GM21528 (cell line): ENCODE data around the gene STARD10.

Source experiments
- ATAC-seq: cut with Tn5 transposase; IDR thresholded peaks from one replicate; pipeline ENCODE4 v1.9.1; 2021; ENCODE audit warnings: mild to moderate bottlenecking, moderate library complexity; ENCODE audit not compliant: unreplicated experiment, low FRiP score

STARD10 gene

DNA sequence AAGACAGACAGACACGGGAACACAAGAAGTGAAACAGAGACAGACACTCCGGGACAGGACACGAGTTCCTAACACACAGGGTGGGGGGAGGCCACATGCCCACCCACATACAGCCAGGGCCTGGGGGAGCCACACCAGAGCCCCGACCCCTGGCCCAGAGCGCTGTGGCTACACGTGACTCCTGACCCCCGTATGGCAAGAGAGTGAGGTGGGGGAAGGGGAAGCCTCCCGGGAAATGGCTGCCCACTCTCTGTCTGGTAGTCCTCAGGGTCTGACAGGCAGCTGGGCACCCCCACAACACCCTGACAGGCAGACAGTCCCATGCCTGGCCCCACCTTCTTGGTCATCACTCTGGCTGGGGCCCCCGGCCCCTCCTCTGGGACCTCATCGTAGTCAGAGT lies 81.0 kb downstream of the STARD10 start:
- ATAC-seq = no peak

DNA sequence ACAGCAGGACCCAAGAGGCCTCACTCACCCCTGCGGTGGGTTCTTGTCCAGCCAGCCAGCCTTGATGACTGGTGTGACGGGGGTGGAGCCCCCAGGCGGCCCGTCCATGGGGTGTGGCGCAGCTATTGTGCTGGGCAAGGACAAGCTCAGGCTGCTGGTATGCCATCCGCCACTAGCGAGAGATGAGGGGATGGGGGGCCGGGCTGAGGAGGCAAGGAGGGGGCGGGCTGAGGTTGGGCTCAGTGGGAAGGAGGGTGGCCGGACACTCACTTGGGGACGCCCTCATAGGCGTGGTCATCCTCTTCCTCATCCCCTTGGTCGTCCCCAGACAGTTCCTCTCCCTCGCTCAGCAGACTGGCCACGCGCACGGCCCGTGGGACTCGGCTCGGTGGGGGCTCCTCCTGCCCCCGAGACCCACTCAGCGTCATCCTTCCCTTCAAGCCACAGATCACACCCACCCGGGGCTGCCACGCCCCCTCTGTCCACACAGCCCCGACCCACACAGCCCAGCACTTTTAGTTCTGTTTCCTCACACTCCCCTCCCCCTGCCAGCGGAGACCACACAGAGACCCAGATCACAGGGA lies 81.6 kb downstream of the STARD10 start:
- no peak for ATAC-seq

DNA sequence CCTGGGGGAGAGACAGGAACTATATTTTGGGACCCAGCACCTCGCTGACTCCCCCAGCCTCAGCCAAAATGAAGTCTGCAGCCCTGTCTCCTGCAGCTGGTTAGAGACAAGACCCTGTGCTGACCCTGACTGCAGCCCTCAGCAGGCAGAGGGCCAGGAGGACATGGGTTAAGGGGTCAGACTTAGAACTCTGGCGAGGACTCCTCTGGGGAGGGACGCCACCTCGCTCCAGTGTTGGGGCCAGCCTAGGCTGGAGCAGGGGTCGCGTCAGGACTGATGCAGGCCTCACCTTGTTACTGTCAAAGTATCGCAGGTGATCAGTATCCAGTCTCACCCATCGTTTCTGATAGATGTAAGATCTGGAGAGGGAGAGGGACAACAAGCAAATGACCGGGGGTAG lies 82.7 kb downstream of the STARD10 start:
- no peak for ATAC-seq

DNA sequence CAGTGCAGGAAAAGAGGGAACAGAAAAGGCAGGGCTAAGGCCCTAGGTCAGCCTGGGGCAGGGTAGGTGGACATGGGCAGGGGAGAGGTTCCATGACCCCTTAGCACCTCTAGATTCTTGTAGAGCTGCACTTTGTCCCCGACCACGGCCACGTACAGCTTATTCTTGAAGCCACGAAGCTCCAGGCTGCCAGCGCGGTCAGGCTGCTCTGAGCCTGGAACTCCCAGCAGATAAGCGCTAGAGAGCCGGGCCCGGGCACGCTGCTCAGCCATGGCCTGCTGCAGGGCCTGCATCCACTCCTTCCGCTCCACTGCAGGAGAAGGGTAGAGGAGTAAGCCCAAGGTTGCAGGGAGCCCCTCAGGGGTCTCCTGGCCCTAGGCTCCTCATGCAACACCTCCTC lies 83.6 kb downstream of the STARD10 start:
- ATAC-seq = no peak

DNA sequence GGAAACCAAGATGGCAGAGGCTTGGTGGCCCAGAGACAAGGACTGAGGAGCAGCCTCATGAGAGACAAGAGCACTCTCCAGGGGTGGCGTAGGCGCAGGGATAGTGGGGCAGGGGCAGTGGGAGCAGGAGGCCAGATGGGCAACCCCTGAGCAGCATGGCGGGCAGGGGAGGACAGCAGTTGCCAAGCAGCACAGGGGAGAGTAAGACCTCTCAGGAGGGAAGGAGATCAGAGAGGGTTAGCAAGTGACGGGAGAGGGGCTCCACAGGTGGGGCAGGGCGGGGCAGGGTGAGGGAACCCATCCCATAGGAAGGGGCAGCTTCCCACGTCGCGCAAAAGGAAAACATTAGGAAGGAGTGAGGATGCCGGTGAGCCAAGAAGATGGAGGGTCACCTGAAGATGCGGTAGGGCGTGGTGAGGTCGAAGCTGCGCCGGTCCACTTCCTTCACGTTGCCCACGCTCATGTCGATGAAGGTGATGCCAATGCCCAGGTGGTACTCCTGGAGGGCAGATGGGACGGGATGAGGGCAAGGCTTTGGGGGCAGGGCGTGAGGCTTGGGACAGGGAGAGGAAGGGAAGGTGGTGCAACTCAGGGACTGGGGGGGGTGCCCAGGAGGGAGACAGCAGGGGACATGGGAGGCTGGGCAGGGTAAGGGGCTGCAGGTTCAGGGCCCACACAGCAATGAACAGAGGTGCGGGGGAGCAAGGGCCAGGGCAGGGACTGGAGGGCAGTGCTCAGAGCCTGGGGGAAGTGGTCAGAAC lies 84.2 kb downstream of the STARD10 start:
- no peak for ATAC-seq

DNA sequence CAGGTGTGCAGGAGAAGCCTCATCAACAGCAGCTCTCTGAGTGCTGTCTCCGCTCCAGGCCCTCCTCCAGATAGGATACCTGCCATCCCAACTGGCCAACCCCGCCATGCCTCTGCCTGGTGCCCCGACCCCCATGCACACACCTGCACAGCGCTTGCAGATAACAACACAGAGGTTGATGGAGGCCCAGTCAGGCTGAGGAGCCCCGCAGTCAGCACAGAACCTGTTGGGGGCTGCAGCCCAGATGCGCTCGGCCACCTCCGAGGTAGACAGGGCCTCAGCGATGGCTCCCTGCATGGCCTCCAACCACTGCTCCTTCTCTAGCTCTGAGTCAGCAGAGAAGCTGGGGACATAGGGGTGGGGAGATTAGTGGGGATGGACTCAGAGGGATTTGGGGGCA lies 86.8 kb downstream of the STARD10 start:
- ATAC-seq = no peak

DNA sequence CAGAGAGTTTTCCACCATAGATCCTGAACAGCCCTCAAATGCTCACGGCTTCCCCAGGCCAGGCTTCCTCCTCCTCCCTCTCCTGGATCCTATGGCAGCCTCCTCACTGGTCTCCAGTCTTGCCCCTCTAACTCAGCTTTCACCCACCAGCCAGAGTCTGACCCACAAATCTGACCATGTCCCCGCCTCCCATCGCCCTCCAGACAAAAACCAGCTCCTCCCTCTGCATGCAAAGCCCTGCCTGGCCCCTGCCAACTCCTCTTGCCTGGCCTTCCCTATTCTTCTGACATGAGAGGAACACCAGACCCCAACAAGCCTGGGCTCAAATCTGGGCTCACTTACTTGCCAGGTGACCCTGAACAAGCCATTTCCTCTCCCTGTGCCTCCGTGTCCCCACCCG lies 87.3 kb downstream of the STARD10 start:
- no peak for ATAC-seq

DNA sequence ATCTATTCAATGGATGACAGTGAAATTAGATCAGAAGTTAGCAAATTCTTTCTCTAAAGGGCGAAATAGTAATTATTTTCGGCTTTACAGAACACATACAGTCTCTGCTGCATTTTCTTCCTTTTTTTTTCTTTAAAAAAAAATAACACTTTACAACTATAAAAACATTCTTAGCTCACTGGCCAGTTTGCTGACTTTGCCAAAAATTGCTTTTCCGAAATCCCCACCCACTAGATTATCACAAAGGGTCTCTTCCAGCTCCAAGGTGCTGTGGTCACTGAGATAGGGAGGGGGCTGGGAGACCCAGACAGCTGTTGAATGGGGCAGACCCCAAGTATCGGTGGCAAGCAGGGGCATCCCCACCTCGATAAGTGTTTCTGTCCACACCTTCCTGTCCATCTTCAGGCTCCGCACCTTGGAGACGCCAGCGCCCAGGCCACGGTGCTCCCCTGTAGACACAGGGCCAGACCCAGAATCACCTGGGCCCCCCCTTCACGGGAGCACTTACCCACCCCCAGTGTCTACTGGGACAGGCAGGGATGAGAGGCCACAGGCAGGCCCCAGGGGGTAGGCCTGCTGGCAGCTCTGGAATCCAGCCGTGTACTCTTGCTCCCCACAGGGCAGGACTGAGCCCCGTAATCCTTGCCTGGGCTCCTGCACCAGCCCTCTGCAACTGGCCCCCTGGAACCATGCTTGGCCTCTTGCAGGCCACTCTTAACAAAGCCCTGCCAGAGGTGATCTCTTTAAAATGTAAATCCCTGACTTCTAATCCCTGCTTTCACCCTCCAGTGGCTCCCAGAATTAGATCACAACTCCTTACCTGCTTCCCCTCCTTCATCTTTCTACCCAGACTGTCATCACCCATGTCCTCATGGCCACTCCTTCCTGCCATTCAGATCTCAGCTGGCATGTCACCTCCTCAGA lies 88.1 kb downstream of the STARD10 start:
- no peak for ATAC-seq

DNA sequence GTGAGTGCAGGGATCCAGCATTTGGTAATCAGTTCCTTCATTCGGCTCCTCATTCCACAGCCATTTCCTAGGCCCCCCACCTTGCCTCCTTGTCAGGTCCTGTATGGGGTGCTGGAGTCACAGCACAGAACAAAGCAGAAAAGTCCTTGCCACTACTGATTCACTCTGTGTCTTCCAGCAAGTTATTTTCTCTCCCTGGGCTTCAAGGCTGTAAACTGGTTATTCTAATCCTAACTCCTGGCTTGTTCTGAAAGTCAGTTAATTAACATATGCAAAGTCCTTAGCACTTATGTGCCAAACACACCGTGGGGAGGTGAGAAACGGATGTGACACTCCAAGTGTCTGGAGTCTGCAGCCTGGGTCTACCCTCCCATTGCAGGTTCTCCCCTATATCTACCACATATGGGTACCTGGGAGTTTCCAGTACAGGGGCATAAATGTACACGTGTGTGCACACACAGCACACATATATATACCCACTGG lies 89.0 kb downstream of the STARD10 start:
- ATAC-seq = no peak
